ENCODE measurements around the gene USP25.

Gene USP25

DNA sequence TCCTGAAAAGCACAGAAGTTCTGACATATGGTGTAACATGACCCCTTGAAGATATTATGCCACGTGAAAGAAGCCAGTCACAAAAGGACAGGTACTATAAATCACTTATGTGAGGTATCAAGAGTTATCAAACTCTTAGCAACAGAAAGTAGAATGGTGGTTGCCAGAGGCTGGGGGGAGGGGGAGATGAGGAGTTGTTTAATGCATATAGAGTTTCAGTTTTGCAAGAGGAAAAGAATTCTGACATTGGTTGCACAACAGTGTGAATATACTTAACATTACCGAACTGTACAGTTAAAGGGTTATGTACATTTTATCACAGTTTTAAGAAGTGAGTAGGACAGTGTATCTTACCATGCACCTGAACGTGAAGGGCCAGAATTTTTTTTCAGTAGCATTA lies 80.0 kb downstream of the USP25 start:
- DNase-seq (ENCODE audit: low spot score) = no peak

- no peak for DNase-seq (ENCODE audit: low spot score)
These were observed 85.5 kb downstream of the USP25 start for GRCh38 chr21:15815285-15815684.

GRCh38 chr21:15820327-15820726 lies 90.5 kb downstream of the USP25 start:
- no peak for DNase-seq (ENCODE audit: low spot score)

DNA sequence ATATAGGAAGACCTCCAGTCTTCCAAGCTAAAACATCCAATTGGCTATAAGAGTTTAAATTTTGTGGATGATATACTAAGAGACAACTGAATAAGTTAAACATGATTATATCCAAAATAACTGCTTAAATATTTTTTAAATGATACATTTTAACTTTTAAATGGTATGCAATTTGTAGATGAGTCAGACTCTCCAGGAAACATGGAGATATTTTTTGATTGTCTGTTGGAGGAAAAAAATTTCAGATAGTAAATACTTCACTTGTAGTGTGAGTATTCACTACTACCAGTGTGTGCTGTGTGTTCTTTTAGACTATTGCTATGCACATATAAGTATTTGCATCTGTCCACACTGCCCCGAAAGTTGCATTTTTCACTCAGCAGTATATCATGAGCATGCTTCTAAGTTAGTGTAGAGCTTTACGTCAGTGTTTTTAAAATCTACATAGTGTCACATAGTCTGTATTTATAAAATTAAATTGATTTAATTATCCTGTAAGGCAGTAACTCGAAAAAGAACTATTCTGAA lies 91.1 kb downstream of the USP25 start:
- peak; percentile 3 for DNase-seq (ENCODE audit: low spot score)

DNA sequence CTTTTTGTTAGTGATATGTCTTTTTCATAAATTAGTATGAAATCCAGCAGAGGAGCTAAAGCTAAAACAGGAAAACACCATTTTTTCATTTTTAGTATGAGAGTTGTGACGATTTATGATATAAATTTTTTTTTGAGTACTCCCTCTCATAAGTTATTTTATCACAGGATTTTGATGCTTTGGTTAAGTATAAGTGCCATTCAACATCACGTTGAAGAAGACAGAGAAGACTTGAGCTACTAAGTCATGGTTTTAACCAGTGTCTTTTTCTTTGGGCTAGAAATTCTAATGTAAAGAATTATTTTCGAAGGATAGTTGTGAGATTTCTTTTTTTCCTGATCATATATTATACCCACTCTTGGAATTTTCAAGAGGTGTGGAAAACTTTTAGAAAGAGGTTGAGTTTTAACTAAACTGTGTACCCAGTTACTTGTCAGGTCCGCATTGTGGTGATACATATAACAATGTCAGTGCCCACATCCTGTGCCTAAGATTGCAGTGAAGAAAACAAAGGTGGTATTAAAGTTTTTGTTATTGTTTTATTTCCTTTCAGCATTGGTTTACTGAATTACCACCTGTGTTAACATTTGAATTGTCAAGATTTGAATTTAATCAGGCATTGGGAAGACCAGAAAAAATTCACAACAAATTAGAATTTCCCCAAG lies 93.8 kb downstream of the USP25 start:
- no peak for DNase-seq (ENCODE audit: low spot score)

DNA sequence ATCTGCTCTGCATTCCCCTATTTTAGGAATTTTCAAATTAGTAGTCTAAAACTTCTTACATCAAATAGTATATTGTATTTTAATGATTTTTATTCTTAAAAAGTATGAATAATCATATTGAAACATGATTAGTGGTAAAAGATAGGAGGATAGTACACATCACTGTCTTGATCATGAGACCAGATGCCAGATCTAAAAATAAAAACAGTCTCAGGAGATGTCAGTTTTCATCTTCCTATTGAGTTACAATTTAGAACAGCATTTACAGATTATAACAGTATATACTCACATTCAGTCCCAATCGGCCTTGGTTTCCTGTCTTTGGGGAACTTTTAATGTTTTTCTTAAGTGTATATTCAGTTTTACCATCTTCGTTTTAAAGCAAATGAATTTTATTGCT lies 95.9 kb downstream of the USP25 start:
- DNase-seq (ENCODE audit: low spot score) = no peak

DNA sequence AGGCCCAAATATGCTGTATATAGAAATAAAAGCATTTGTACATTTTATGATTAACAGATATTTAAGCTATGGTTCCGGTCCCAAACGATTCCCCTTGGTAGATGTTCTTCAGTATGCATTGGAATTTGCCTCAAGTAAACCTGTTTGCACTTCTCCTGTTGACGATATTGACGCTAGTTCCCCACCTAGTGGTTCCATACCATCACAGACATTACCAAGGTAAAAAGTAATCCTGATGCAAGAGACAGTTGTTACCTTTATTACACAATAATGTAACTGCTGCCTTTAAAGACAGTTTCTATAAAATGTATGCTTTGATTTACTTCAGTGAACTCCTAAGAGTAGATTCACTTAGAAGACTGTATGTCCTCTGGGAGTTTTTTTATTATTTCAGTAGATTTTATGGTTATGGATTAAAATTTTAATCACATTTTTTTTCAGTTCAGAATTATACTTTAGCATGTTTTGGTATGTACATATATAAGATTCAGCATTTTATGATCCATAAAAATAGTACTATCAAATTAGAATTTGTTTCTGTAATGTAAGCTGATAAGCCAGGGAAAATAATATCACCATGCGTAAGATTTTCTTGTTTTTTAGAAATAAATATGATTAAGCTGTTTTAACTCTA lies 96.5 kb downstream of the USP25 start:
- peak; percentile 62 for DNase-seq (ENCODE audit: low spot score)

GRCh38 chr21:15826908-15827601 lies 97.3 kb downstream of the USP25 start:
- no peak for DNase-seq (ENCODE audit: low spot score)

GRCh38 chr21:15831497-15831896 lies 101.7 kb downstream of the USP25 start:
- DNase-seq (ENCODE audit: low spot score) = no peak

DNA sequence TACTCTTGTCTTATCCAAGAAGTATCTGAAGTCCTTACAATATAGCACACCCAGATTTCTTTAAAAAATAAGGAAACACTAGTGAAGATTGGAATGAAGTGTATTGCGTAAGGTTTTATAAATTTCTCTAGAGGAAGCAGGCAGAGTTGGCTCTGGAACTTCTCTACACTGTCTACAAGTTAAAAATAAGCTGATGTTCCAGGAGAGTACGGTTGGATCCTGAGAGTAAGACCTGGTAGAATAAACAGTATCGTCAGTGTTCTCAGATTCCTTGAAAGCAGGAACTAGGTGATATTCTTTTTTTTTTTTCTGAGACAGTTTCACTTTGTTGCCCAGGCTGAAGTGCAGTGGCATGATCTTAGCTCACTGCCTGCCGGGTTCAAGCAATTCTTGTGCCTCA lies 107.9 kb downstream of the USP25 start:
- DNase-seq (ENCODE audit: low spot score) = peak; percentile 46

GRCh38 chr21:15839026-15839425 lies 109.2 kb downstream of the USP25 start:
- DNase-seq (ENCODE audit: low spot score) = peak; percentile 42

GRCh38 chr21:15839601-15840000 lies 109.8 kb downstream of the USP25 start:
- no peak for DNase-seq (ENCODE audit: low spot score)

DNA sequence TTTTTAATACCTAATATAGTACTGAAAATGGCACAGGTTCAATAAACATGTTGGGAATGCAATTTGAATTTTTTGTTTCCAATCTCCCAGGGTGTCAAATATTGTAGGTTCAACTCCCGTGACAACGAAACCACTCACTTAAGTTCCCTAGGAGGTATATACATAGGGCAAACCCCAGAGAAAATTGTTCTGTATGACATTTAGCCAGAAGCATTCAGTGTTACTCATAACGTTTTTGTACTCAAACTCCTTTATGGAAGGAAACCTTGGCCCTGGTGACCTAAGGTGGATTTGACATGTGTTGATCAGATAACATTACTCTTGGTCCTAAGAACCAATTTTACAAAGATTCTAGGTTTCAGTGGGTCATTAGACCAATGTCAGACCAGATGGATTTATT lies 110.6 kb downstream of the USP25 start:
- peak; percentile 2 for DNase-seq (ENCODE audit: low spot score)

GRCh38 chr21:15841856-15842564 lies 112.2 kb downstream of the USP25 start:
- DNase-seq (ENCODE audit: low spot score) = peak; percentile 86

GRCh38 chr21:15842565-15842880 lies 112.7 kb downstream of the USP25 start:
- no peak for DNase-seq (ENCODE audit: low spot score)

GRCh38 chr21:15843766-15844165 lies 114.0 kb downstream of the USP25 start:
- no peak for DNase-seq (ENCODE audit: low spot score)

- DNase-seq (ENCODE audit: low spot score) = peak; percentile 34
These were observed 119.1 kb downstream of the USP25 start for GRCh38 chr21:15848634-15849560.

DNA sequence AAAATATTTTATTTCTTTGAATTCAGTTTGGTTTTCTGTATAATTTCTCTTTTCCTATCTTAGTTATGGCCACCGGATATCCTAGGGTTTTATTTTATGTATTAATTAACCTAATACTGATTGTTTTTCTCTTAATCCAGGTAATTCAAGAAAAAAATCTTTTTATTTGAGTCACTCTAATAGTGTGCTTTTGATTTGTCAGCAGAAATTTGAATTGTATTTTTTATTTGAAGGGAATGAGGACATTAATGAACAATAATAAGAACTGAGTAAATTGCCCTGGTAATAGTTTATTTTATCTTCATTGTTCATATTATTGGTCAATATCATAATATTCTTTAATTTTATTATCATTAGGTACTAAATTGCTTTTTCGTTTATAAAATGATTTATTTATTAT lies 120.1 kb downstream of the USP25 start:
- DNase-seq (ENCODE audit: low spot score) = no peak

DNA sequence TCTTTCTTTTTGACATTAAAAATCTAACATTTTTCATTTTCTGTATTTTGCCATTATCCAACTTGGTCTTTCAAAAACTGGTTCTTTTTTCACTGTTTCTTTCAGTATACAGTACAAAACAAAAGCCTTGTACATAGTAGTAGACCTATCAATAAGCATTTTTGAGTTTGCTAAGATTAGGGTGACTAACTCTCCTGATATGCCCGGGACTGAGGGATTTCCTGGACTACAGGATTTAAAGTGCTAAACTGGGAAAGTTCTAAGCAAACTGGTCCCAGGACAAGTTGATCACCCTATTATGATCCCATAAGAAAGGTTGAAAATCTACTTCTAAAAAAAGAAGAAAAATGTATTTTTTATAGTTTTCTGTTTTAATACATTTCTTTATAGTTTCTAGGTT lies 120.9 kb downstream of the USP25 start:
- peak; percentile 47 for DNase-seq (ENCODE audit: low spot score)

- no peak for DNase-seq (ENCODE audit: low spot score)
These were observed 122.4 kb downstream of the USP25 start for GRCh38 chr21:15852146-15852545.

DNA sequence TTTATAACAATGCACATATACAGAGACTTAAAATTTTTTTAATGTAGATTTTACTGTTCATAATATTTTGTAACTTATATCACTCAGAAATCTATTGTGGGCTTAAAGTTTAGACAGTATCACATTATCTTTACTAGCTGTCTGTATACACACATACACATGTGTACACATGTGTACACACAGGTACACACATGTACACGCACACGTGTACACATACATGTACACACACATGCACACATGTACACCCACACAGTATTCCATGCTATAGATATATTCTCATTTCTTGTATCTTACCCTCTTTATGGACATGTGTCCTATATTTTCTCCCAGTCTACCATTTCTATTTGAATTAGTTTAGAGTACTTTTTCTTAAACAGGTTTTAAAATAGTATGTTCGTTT lies 123.3 kb downstream of the USP25 start:
- DNase-seq (ENCODE audit: low spot score) = no peak

DNA sequence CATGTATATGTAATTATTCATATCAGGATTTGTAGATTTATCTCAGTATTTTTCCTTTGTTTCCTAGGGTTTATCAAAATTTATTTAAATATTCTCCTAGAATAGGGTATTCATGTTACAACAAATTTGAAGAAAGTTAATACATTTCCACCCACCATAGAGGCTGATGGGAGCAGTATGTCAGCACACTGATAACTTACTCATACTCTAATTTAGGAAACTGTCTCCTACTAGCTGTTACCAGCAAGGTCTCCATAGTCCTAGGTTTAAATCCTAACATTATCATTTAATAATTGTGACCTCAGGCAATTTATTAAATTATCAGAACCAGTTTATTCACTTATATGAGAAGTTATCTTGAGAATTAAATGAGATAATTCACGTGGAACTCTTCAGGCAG lies 127.0 kb downstream of the USP25 start:
- no peak for DNase-seq (ENCODE audit: low spot score)

Measured in kidney tubule cell (primary cell).